DMS79 (cell line): Measurements from ENCODE around the gene JAGN1.
A peak's percentile ranks its signal among the peaks of the same experiment; 100 is the strongest.
"Not testable (repeated sequence)": the region's sequence is repeated elsewhere in the genome, so short reads cannot be mapped to it uniquely, and the experiment has no call there.

ENCODE experiments used
- DNase-seq: peaks from one replicate; lab custom pipeline; 2025; lab: John Stamatoyannopoulos, UW

The JAGN1 gene

DNA sequence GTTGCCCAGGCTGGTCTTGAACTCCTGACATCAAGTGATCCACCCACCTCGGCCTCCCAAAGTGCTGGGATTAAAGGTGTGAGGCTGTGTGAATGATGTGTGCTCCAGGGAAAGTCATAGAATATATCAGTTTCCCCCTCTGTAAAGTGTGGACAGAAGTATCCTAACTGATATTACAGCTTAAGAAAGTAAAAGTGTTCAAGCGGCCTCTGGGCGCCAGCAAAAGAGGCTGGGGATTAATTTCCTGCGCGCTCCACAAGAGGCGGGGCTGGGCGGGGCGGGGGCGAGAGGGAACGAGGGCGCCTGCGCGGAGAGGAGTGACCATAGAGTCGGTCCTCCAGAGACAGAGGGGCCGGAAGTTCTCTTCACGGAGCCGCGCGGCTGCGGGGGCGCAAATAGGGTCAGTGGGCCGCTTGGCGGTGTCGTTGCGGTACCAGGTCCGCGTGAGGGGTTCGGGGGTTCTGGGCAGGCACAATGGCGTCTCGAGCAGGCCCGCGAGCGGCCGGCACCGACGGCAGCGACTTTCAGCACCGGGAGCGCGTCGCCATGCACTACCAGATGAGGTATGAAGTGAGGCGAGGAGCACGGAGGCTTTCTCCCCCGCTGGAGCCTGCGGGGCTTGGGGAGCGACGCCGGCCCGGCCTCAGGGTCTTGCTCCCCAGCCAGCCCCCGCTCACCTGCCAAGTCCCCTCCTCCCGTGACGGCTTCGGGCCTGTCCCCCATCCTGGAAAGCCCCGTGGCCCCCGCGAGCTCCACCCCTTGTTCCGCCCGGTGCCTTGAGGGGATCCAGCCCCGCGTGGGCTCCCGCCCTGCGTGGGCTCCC is at the start of gene JAGN1:
Gene JAGN1 (plus strand): TSS at position 362 of the 823 bp plus-strand sequence. CDS start 113 bp downstream, at position 475.
- peak; percentile 16 for DNase-seq

DNA sequence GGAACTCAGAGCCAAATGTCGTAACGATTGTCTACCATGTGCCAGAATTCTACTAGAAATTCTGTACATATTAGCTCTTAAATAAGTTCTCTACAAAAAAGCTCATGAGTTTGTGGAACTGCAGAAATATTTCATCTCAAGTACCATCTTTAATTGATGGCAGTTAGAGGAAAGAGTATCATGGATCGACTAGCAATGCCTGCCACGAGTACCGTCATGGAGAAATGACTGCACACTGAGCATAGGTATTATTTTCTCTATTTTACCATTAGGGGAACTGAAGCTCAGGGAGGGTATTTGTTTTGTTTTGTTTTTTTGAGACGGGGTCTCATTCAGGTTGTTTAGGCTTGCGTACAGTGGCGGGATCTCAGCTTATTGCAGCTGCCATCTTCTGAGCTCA is 49.4 kb upstream of the JAGN1 start:
- DNase-seq = no peak

DNA sequence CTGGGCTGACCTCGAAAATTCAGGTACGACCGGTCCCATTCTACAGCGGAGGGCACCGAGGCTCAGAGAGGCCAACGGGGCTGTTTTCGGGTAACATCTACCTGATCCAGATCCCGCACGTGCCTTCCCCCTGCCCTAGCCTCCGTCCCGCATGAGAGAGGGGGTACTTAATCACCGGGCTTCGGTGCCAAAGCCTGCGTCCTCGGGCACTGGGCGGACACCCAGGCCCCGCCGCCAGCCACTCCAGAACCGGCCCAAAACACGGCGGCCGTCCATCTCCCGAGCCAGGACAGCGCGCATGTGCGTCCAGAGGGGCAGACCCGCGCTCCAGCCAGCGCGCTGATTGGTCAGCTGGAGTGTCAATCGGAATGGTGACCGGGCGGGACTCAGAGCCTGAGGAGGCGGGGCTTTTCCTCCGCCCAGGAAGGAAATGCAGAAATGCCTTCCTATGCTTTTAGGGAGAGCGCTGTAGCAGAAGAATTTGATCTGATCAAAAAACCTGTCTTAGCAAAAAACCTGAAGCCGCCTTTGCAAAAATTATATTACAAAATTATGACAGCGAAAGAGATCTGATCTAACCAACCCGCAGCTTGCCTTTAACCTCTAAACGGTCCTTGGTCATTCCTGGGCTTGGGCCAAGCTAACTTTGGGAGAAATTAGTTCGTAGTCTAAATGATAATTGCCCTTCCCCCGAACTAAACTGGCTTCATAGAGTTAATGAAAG is 46.5 kb upstream of the JAGN1 start, which contains the start of gene RPUSD3:
Gene RPUSD3 (minus strand): TSS at position 294 of the 724 bp plus-strand sequence. CDS start 18 bp downstream, at position 276.
- DNase-seq = peak; percentile 52

DNA sequence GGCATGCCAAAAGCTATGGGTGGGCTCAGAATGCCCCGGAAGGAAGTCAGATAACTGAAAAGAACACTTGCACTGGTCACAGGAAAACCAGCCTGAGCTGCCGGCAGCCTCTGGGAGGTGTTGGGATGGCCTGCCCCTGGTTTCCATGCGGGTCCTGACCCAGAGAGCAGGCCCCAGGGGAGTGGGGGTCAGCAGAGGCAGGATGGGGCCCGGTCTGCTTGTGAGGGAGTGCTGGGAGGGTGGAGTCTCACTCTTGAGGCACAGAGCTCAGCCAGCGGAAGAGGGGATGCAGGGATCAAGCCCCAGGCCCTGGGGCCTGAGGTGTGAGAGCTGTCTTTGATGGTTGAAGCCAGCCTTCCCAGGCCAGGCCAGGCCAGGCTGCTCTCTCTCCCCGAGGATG is 44.2 kb upstream of the JAGN1 start:
- DNase-seq = no peak

DNA sequence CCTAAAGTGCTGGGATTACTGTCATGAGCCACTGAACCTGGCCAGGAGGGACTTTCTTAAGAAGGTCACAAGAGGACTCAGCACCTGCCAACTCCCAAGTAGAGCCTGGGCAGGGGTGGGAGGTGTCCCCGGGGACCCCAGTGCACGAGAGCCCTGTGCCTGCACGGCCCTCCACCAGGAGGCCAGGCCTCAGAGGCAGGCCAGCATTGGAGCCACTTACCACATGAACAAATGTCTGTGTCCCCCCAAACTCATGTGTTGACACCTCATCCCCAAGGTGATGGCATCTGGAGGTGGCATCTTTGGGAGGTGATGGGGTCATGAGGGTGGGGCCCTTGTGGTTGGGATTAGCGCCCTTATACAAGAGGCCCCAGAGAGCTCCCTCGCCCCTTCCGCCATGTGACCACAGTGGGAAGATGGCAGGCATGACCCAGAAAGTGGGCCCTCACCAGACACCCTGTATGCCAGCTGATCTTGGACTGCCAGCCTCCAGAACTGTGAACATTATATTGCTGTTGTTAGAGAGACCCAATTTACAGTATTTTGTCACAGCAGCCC is 43.4 kb upstream of the JAGN1 start:
- DNase-seq = no peak

DNA sequence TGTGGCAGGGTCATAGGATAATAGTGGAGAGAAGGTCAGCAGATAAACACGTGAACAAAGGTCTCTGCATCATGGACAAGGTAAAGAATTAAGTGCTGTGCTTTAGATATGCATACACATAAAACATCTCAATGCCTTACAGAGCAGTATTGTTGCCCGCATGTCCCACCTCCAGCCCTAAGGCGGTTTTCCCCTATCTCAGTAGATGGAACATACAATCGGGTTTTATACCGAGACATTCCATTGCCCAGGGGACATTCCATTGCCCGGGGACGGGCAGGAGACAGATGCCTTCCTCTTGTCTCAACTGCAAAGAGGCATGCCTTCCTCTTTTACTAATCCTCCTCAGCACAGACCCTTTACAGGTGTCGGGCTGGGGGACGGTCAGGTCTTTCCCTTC is 42.5 kb upstream of the JAGN1 start:
- not testable (repeated sequence) for DNase-seq

DNA sequence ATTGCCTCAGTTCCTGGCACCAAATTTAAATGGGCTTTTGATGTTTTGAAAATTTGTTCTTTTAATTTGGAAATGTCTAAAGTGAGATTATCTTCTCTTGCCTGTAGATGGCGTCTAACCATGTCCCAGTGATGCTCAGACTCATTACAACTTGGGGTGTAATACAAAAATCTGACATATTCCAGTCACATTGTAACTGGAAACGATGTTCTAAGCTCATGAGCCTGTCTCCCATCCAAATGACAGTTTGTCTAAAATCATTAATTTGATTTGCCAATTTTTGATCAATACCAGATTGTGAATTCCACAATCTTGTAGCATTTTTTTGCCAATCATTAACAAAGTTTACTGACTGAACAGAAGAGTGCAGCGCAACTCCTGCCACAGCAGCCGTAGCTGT is 41.5 kb upstream of the JAGN1 start:
- not testable (repeated sequence) for DNase-seq

DNA sequence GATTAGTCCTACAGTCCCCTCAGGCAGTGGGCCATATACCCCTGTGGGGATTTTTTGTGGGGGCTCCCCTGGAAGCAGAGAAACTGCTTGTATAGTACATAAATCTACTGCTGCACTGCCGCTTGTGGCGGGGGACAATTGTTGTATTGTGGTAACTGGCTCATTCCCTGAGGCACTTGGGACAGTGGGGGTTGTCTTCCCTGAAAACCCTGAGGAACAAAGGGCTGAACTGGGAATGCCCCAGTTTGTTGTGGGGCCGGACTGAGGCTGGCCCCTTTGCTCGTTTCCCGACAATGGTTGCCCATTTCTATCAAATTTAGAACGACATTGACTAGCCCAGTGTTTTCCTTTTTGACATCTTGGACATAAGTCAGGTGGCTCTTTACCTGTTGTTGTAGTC is 39.0 kb upstream of the JAGN1 start:
- not testable (repeated sequence) for DNase-seq

DNA sequence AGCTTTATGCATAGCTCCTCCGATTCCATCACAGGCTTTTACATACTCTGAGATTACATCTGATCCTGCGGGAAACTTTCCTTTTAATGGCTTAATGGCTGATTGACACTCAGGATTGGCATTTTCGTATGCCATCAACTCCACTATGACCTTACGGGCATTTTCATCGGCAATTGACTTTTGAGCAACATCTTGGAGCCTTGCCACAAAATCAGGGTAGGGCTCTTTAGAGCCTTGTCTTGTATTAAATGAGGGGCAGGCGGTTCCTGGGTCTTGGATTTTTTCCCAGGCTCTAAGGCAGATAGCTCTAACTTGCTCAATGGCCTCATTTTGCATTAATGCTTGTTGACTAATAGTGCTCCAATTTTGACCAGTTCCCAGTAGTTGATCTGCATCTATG is 38.5 kb upstream of the JAGN1 start:
- DNase-seq = not testable (repeated sequence)

DNA sequence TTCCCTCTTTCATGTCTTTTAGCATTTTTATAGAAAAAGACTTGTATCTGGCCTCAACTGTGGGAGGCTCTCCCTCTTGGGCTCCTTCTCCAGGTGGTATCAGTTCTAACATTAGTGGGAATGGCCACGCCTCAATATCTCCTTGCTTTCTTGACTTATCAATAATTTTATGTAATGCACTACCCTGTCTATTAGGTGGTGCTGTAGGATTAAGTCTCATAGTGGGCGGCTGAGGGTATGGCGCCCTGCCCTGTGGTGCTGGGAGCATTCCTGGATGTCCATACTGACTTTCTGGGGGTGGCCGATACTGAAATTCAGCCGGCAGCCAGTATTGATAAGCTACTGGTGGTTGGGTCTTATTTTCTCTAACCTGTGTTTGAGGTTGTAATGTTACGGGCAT is 37.9 kb upstream of the JAGN1 start:
- DNase-seq = no peak

DNA sequence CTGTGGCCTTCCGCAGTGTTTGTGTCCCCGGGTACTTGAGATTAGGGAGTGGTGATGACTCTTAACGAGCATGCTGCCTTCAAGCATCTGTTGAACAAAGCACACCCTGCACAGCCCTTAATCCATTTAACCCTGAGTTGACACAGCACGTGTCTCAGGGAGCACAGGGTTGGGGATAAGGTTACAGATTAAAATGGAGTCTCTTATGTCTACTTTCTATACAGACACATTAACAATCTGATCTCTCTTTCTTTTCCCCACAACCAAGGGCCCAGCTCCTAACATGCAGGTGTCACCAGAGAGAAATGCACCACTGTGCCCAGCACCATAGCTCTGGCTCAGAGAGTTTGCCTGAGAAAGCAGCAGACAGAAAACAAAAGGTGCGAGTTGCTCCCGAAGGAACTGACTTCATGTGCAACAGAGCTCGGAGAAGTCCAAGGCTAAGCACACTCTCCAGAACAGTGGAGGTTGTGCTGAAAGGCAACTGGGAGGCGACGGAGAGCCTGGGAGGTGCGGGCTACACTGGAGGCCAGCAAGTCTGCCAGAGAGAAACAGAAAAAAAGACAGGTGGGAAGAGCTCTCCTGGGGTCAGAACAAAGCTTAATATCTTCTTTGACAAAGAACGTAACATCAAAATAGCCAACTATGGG is 36.0 kb upstream of the JAGN1 start:
- peak; percentile 3 for DNase-seq

DNA sequence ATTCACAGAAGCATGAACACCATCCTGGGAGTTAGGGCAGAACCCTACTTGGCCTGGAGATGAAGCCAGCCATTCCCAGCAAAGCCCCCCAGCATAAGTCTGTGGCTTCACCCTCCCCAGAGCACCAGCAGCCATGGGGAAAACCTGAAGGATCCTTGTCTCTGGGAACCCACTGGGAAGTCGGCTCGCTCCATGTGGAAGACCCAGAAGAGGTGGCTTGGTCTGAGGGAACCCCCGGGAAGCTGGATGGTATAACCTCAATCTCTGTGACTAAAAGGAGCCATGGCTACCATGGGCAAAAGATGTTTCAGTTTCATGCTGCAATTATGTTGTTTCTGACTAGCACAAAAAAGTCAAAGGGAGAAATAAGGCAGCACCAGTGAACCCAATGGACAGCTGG is 34.8 kb upstream of the JAGN1 start:
- no peak for DNase-seq

DNA sequence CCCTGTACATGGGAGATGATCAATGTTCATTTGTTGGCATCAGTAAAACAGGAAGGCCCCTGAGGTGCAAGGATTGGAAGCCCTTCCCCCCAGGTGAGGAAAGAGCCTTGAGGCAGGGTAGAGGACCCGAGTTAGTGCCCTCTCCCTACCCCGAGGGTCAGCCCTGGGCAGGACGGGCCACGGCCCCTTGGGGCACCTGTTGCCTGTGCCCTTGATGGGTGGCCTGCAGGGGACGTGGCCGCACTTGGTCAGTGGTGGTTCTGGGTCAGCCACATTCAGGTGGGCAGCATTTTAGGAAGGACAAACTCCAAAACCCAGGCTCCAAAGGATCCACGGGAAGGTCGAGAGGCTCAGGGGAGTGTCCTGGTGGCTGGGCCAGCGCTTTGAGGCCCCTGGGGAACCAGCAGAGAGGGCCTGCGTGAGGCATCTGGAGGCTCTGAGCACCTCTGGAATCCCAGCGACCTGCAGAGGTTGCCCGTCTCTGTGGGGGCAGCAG is 30.8 kb upstream of the JAGN1 start:
- no peak for DNase-seq

DNA sequence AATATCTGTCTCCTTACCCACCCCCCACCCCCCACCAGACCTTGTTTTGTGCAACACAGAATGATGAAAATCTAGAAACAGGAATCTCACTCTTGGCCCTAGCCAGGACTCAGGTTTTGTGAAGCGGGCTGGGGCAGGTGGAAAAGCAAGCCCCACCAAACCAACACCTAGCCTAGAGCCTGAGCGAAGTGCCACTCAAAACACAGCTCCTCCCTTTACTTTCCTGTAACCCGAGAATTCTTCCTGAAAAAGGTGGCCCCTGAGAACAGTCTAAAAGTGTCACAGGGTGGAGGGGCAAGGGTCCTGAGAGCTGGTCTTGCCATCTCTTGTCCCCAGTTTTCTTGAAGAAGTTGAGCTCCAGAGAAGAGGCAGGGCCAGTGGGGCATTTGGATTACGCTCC is 29.2 kb upstream of the JAGN1 start:
- no peak for DNase-seq

DNA sequence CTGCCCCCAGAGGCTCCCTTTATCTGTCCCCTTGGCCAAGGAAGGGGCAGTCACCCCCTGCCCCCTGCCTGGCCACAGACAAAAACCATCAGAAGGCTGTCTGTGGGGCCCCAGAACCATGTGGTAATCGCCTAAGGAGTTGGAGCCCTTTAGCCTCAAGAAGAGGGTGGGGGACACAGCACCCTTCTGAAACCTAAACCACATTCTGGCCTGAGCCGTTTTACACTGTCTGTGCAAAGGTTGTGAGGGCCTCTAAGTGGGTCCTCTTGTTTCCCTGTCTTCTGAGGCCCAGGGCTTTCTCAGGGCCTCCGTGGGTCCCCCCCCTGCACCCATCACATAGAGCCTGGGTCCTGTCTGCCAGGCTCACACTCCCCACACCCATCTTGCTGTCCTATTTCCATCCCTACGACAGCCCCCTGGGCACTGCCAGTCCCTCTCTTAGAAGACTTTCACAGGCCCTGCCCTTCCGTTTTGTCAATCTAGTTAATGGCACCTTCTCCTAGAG is 28.7 kb upstream of the JAGN1 start:
- DNase-seq = no peak

DNA sequence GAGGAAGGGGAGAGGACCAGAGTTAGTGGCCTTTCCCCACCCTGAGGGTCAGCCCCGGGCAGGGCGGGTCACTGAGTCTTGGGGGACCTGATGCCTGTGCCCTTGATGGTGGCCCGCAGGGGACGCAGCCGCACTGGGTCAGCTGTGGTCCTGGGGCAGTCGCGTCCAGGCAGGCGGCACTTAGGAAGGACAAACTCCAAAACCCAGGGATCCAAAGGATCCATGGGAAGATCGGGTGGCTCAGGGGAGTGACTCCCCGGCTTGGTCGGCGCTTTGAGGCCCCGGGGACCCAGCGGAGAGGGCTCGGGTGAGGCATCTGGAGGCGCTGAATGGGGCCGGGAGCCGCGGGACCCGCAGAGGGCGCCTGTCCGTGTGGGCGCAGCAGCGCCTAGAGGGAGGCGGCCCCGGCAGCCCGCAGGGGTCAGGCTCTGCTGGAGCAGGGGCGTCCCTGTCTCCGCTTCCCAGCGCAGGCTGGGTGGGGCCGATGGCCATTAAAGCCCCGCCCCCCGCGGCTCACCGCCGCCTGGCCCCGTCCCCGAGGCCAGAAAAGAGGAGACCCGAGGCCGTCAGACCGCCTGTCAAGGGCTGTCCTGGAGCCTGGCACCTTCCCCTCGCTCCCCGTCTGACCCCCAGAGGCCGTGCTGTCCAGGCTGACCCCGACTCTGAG is 27.9 kb upstream of the JAGN1 start:
- no peak for DNase-seq

DNA sequence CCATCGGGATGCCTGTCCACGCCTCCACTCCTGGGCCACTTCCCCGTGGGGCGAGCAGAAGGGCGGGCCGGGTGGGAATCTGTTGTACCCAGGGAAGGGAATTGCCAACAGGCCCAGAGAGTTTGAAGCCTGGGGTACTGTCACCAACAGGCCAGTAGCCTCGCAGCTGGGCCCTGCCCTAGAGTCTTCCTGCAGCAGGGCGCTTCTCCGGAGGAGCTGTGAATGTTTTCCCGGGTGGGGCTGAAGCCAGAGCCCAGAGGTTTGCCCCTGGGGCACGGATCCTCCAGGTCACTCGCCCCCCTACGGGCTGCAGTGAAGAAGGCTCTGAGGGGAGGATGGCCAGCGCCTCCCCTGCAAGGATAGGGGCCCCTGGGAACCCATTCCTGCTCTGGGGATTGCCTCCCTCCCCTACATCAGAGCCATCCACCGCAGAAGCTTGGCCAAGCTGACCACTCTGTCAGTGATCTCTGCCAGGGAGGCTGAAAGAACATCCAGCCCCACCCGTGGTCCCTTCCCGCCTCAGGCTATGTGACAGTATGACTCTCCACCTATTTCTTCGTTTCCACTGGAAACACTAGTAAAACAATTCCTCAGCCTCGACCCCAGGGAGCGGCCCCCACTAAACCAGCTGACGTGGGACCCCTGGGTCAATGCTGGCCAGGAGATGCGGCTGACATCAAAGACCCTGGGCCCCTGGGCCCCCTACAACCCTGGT is 27.2 kb upstream of the JAGN1 start:
- no peak for DNase-seq

DNA sequence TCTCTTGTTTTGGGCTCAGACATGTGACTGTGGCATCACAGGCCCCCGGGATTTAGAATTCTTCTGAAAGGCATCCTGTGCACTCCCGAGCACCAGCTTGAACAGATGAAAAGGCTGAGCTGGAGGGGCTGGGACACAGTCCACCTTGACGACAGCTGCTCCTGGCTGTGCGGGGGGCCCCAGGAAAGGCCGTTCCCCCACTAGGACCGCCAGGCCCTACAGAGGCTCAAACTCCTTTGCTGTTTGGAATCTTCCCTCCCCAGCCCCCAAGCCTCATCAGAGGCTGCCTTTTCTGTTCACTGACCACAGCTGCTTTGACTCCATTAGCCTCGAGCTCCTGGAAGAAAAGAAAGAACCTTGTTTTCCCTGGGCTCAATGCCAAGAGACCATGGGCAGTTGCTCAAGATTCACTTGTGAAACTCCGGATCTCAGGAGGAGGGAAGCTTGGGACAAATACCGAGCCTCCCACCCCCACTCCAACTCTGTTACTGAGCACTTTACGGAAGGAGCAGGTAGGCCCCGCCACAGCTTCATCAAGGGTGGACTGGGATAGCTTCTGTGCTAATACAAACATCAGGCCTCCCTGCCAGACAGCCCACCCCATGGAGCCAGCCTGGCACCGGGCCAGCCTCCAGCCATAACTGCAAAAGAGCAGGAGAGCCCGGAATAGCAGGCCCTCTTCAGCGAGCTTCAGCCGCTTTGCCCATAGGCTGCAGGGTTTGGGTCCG is 26.0 kb upstream of the JAGN1 start:
- peak; percentile 73 for DNase-seq

DNA sequence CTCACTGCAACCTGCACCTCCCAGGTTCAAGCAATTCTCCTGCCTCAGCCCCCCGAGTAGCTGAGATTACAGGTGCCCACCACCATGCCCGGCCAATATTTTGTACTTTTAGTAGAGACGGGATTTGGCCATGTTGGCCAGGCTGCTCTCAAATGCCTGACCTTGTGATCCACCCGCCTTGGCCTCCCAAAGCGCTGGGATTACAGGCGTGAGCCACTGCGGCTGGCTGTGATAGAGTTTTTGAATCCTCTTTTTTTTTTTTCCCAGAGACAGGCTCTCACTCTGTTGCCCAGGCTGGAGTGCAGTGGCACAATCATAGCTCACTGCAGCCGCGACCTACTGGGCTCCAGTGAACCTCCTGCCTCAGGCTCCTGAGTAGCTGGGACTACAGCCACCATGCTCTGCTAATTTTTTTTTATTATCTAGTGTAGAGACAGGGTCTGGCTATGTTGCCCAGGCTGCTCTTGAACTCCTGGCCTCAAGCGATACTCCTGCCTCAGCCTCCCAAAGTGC is 25.2 kb upstream of the JAGN1 start:
- DNase-seq = not testable (repeated sequence)

DNA sequence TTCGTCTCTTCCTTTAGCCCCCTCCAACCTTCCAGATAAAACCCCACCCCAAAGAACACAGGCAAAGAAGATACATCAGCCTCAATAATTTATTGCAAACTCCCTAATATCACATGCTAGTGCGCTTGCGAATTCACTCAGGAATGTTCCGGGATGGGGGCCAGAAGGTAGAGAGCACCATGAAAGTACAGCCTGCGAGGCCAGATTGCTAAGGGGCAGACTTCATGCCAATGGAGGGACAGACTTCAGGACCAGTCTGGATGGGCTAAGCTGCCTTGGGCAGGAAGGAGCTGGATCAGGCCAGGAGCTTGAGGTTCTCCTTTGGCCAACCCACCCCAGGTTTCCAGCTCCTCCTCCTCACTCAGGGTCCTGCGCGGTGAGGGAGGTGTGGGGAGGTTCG is 23.8 kb upstream of the JAGN1 start:
- DNase-seq = no peak
